Measurements from ENCODE around the gene TGFA.

DNA sequence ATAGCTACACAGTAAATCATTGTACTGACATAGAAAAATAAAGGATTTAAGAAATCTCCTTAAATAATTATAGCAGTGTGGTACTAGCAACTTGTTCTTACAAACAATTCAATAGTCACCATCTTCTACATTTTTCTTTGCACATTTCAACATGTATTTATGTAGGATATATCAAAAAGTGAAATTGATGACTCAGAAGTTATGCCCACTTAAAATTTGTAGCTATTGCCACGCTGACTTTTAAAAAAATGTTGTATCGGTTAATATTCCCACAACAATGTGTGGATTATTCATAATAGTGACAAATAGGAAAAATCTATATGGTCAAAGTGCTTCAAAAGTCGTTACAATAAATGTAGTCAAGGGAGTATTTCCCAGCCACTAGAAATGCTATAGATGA is 6.7 kb downstream of the TGFA start:
- no peak for TF ChIP-seq POLR2A (IDR thresholded peaks at IDR 0.05)
- no peak for TF ChIP-seq POLR2AphosphoS5 (IDR thresholded peaks at IDR 0.05)
- TF ChIP-seq, protein P1, sequence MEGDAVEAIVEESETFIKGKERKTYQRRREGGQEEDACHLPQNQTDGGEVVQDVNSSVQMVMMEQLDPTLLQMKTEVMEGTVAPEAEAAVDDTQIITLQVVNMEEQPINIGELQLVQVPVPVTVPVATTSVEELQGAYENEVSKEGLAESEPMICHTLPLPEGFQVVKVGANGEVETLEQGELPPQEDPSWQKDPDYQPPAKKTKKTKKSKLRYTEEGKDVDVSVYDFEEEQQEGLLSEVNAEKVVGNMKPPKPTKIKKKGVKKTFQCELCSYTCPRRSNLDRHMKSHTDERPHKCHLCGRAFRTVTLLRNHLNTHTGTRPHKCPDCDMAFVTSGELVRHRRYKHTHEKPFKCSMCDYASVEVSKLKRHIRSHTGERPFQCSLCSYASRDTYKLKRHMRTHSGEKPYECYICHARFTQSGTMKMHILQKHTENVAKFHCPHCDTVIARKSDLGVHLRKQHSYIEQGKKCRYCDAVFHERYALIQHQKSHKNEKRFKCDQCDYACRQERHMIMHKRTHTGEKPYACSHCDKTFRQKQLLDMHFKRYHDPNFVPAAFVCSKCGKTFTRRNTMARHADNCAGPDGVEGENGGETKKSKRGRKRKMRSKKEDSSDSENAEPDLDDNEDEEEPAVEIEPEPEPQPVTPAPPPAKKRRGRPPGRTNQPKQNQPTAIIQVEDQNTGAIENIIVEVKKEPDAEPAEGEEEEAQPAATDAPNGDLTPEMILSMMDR (IDR thresholded peaks at IDR 0.05): no peak
